Activated T-cell treated with anti-CD3 and anti-CD28 coated beads, Interleukin-2, amount 50 U/mL, for 4 hours (primary cell): ENCODE data around the gene GALNT9. TPM values are rescaled to one million over a fixed set of nuclear protein-coding genes. Genes with fewer than 3 reads are reported as not detected.

Experiments
- ATAC-seq, 2 donors: fragments of 200-7000 bp; cut with Tn5 transposase; one replicate each; pipeline ENCODE4 v1.10.0; 2021
- DNase-seq: peaks from one replicate; pipeline ENCODE4 v3.0.0-alpha.2; 2020
- H3K27me3 Mint-ChIP-seq: one replicate; pipeline ENCODE4 v1.8.0; 2021; ENCODE audit warnings: low read depth, mixed read lengths
- H3K36me3 Mint-ChIP-seq: one replicate; pipeline ENCODE4 v1.8.0; 2022; ENCODE audit warnings: mixed read lengths; ENCODE audit not compliant: insufficient read depth
- H3K4me1 Mint-ChIP-seq: one replicate; pipeline ENCODE4 v1.8.0; 2021; ENCODE audit warnings: low read depth, mixed read lengths
- H3K4me3 Mint-ChIP-seq: one replicate; pipeline ENCODE4 v1.8.0; 2021; ENCODE audit warnings: mild to moderate bottlenecking, moderate library complexity, mixed read lengths
- H3K9me3 Mint-ChIP-seq: one replicate; pipeline ENCODE4 v1.8.0; 2021; ENCODE audit warnings: mixed read lengths
- total RNA-seq, 3 donors: library from RNA; stranded (reverse); gene quantifications; one replicate each; pipeline ENCODE4 v1.2.1, GENCODE V29; 2021

Gene GALNT9
- total RNA-seq, 3 donors from 2014 or later: 0.30 to 0.71 (median 0.34) TPM

DNA sequence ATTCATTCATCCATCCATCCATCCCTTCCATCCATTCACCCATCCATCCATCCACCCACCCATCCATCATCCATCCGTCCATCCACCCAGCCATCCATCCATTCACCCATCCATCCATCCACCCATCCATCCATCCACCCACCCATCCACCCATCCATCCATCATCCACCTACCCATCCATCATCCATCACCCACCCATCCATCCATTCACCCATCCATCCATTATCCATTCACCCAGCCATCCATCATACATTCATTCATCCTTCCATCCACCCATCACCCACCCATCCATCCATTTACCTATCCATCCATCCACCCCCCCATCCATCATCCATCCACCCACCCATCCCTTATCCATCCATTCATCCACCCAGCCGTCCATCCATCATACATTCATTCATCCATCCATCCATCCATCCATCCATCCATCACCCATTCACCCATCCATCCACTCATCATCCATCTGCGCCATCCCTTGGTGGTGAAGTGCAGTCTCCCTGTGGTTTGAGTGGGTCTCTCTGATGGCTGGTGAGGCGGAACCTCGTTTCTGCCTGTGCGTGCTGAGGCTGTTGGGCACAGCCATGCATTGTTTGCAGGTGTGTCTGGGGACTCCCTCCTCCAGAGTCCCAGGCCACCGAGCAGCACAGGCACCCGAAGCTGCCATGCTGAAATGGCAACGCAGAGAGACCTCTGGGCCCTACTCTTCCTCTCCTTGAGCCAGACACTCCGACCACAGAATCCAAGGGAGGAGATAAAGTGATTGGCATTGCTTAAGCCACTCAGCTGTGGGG lies 162.4 kb downstream of the GALNT9 start:
- ATAC-seq (no peak), DNase-seq (no peak)
- Mint-ChIP-seq H3K27me3 (no peaks in the 10 kb centered on the region), H3K4me3 (no peak overlapping the region), H3K36me3 (no peaks in the 10 kb centered on the region), H3K9me3 (no peaks in the 10 kb centered on the region), H3K4me1 (peaks cover 16% of the 10 kb centered on the region)

GRCh38 chr12:132166093-132166492 lies 163.3 kb downstream of the GALNT9 start:
- no peaks in the 10 kb centered on the region for H3K27me3 Mint-ChIP-seq
- no peak overlapping the region for H3K4me3 Mint-ChIP-seq
- no peak for DNase-seq
- no peak for ATAC-seq
- peaks cover 16% of the 10 kb centered on the region for H3K4me1 Mint-ChIP-seq
- no peaks in the 10 kb centered on the region for H3K9me3 Mint-ChIP-seq
- H3K36me3 Mint-ChIP-seq: no peaks in the 10 kb centered on the region

GRCh38 chr12:132165584-132165983 lies 163.8 kb downstream of the GALNT9 start:
- ATAC-seq: no peak
- peaks cover 16% of the 10 kb centered on the region for H3K4me1 Mint-ChIP-seq

DNA sequence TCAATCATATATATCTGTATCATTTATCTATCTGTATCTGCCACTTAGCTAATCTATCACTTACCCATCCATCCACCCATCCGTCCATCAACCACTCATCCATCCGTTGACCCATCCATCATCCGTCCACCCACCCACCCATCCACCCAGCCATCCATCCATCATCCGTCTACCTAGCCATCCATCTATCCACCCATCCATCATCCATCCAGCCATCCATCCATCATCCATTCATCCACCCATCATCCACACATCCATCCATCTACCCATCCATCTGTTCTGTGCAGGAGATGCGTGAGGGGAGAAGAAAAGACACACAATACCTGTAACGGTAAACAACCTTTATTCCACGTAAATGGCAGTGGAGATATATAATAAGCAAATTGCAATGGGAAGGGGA lies 165.0 kb downstream of the GALNT9 start:
- no peak for DNase-seq
- Mint-ChIP-seq H3K27me3 (no peaks in the 10 kb centered on the region), H3K9me3 (no peaks in the 10 kb centered on the region), H3K36me3 (no peaks in the 10 kb centered on the region), H3K4me1 (peaks cover 17% of the 10 kb centered on the region), H3K4me3 (no peak overlapping the region)
- ATAC-seq: no peak

More at GRCh38 chr12:132165584-132165983, 163.8 kb downstream of the GALNT9 start:
- DNase-seq: no peak
- Mint-ChIP-seq H3K36me3 (no peaks in the 10 kb centered on the region), H3K27me3 (no peaks in the 10 kb centered on the region), H3K9me3 (no peaks in the 10 kb centered on the region), H3K4me3 (no peak overlapping the region)

DNA sequence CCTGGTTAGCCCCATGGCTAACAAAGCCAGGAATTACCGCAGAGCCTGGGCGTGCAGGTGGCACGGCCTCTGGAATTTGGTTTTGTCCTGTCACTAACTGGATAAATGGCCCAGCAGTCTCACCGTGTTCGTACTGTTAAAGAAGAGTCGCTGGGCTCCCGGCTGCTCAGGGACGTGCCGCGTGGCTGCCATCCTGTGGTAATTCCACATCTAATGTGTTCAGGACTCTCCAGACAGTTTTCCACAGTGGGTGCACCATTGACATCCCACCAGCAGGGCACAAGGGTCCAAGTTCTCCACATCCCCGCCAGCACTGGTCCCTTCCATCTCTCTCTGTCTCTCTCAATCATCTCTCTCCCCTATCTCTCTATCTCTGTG lies 165.5 kb downstream of the GALNT9 start:
- Mint-ChIP-seq H3K36me3 (no peaks in the 10 kb centered on the region), H3K27me3 (no peaks in the 10 kb centered on the region), H3K4me1 (peaks cover 17% of the 10 kb centered on the region), H3K4me3 (no peak overlapping the region), H3K9me3 (no peaks in the 10 kb centered on the region)
- ATAC-seq (no peak), DNase-seq (no peak)

DNA sequence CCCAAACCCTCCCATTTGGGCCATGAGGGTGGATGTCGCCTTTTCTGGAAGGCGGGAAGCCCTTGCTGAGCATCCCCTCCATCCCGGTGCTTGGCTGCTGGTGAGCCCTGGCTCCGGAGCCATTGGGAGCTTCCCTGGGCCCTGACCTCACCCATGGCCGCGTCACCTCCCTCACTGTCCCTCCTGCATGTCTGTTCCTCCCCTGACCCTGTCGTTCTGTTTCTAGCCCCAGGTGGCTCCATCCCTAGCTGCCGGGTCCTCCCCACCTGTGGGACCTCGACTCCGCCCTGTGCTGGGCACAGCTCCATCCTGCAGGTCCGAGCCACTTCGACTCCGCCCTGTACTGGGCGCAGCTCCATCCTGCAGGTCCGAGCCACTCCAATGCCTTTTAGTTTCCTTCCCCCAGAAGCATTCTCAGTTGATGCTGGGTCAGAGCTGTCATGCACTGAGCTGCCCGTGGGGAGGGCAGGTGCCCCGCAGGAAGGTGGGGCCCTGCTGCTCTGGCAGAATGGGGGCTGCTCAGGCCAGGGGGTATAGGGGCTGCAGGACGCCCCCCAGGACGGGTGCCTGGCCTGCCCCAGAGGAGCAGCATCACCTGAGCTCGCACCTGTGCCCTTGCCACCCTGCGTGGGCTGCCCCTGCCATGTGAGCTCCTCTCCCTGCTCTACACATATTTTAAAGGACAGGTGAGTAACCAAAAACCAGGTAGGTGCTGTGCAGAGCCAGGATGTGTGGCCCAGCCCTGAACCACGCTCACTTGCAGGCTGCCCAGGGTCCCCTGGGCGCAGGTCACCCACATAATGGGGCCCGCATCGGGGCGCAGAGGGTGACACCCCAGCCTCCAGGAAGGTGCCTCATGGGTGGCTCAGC lies 166.1 kb downstream of the GALNT9 start:
- no peaks in the 10 kb centered on the region for H3K9me3 Mint-ChIP-seq
- DNase-seq: no peak
- peak in 1 of 2 donors; percentile 24 for ATAC-seq
- H3K4me3 Mint-ChIP-seq: peak overlapping the region; percentile 53
- peaks cover 17% of the 10 kb centered on the region for H3K4me1 Mint-ChIP-seq
- no peaks in the 10 kb centered on the region for H3K36me3 Mint-ChIP-seq
- H3K27me3 Mint-ChIP-seq: no peaks in the 10 kb centered on the region

DNA sequence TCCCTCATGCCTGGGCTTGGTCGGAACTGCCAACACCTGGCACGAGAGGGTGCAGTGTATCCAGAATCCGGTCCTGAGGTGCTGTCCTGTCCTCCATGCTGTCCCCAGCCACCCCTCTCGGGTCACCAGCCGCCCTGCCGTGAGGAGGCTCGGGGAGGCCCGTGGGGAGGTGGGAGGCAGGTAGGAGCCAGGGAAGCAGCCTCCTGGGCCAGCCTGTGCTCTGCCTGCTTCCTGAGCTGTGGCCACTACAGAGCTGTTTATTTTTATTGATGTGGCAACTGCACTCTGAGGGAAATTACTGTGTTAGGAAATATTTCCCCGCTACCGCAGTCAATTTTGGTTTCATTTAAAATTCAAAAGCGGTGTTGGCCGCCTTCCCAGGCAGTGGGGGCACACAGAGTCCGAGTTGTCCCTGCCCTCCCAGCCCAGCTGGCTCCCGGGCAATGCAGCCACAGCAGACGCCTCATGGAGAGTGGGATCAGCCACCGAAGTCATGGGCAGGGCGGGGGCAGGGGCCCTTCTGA lies 166.8 kb downstream of the GALNT9 start:
- peak; percentile 30 to 53 for ATAC-seq
- H3K4me3 Mint-ChIP-seq: no peak overlapping the region
- no peak for DNase-seq
- H3K27me3 Mint-ChIP-seq: no peaks in the 10 kb centered on the region
- no peaks in the 10 kb centered on the region for H3K9me3 Mint-ChIP-seq
- H3K4me1 Mint-ChIP-seq: peaks cover 12% of the 10 kb centered on the region
- no peaks in the 10 kb centered on the region for H3K36me3 Mint-ChIP-seq

- DNase-seq (no peak), ATAC-seq (peak in 1 of 2 donors; percentile 11)
- Mint-ChIP-seq H3K27me3 (no peaks in the 10 kb centered on the region), H3K4me1 (peaks cover 11% of the 10 kb centered on the region), H3K9me3 (no peaks in the 10 kb centered on the region), H3K4me3 (no peak overlapping the region), H3K36me3 (no peaks in the 10 kb centered on the region)
Observed at GRCh38 chr12:132161796-132162507, 167.4 kb downstream of the GALNT9 start.

GRCh38 chr12:132161036-132161781 lies 168.2 kb downstream of the GALNT9 start:
- ATAC-seq (no peak), DNase-seq (no peak)
- H3K4me3 Mint-ChIP-seq: no peak overlapping the region
- H3K36me3 Mint-ChIP-seq: no peaks in the 10 kb centered on the region
- no peaks in the 10 kb centered on the region for H3K9me3 Mint-ChIP-seq
- no peaks in the 10 kb centered on the region for H3K27me3 Mint-ChIP-seq
- H3K4me1 Mint-ChIP-seq: peaks cover 11% of the 10 kb centered on the region

GRCh38 chr12:132160601-132161035 lies 168.8 kb downstream of the GALNT9 start:
- Mint-ChIP-seq H3K4me1 (peaks cover 11% of the 10 kb centered on the region), H3K4me3 (no peak overlapping the region), H3K27me3 (no peaks in the 10 kb centered on the region), H3K9me3 (no peaks in the 10 kb centered on the region), H3K36me3 (no peaks in the 10 kb centered on the region)
- ATAC-seq (no peak), DNase-seq (no peak)

GRCh38 chr12:132160016-132160415 lies 169.4 kb downstream of the GALNT9 start:
- no peak for DNase-seq
- H3K27me3 Mint-ChIP-seq: no peaks in the 10 kb centered on the region
- ATAC-seq: no peak
- no peaks in the 10 kb centered on the region for H3K9me3 Mint-ChIP-seq
- H3K36me3 Mint-ChIP-seq: no peaks in the 10 kb centered on the region
- H3K4me1 Mint-ChIP-seq: peaks cover 11% of the 10 kb centered on the region
- H3K4me3 Mint-ChIP-seq: no peak overlapping the region

GRCh38 chr12:132159555-132160003 lies 169.8 kb downstream of the GALNT9 start:
- H3K27me3 Mint-ChIP-seq: no peaks in the 10 kb centered on the region
- peaks cover 11% of the 10 kb centered on the region for H3K4me1 Mint-ChIP-seq
- H3K4me3 Mint-ChIP-seq: no peak overlapping the region
- DNase-seq (no peak), ATAC-seq (no peak)
- H3K9me3 Mint-ChIP-seq: no peaks in the 10 kb centered on the region
- H3K36me3 Mint-ChIP-seq: no peaks in the 10 kb centered on the region

DNA sequence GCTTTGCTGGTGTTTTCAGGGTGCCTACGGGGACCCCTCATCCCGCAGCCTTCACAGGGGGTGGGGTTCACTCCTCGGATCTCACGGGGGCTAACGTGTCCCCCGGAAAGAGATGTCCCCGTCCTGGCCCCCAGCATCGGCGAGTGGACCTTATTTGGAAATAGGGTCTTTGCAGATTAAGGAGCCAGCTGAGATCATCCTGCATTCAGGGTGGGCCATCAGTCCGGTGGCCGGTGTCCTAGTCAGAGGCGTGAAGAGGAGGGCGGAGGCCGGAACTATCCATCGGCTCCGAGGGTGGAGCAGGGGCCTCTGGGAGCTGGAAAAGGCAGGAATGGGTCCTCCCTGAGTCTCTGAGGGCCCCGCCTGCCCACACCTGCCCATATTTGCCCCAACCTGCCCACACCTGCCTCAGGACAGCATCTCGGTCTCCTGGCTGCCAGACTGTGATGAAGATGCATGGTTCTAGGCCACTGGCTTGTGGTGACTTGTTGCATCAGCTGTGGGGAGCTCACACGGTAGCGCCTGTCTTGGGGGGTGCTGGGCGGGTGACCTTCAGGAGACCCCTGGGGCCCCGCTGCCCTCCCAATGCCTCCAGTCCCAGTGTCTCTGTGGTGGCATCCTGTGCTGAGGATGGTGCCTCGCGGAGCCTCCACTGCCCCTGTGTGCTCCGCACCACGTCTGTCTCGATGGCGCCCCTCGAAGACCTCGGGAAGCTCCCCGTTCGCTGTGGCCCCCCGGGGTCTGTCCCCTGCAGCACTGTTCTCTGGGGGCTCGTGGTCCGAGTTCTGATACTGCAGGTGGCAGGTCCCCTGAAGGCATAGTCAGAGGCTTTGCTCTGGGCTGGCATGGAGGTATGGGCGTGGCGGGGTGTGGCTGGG lies 170.5 kb downstream of the GALNT9 start:
- ATAC-seq (no peak), DNase-seq (no peak)
- H3K27me3 Mint-ChIP-seq: no peaks in the 10 kb centered on the region

More for the DNA sequence above, 170.5 kb downstream of the GALNT9 start:
- no peak overlapping the region for H3K4me3 Mint-ChIP-seq
- H3K9me3 Mint-ChIP-seq: no peaks in the 10 kb centered on the region
- no peaks in the 10 kb centered on the region for H3K36me3 Mint-ChIP-seq
- H3K4me1 Mint-ChIP-seq: peaks cover 8% of the 10 kb centered on the region
